NOMO-1 (cell line): Measurements from ENCODE around the gene PICK1.
"Not testable (repeated sequence)": the region's sequence is repeated elsewhere in the genome, so short reads cannot be mapped to it uniquely, and the experiment has no call there.

Source experiments
- DNase-seq, 2 experiments: peaks; one replicate each; lab custom pipeline; 2025; ENCODE audit not compliant: unreplicated experiment in 2 of 2; lab: John Stamatoyannopoulos, UW

Gene PICK1

DNA sequence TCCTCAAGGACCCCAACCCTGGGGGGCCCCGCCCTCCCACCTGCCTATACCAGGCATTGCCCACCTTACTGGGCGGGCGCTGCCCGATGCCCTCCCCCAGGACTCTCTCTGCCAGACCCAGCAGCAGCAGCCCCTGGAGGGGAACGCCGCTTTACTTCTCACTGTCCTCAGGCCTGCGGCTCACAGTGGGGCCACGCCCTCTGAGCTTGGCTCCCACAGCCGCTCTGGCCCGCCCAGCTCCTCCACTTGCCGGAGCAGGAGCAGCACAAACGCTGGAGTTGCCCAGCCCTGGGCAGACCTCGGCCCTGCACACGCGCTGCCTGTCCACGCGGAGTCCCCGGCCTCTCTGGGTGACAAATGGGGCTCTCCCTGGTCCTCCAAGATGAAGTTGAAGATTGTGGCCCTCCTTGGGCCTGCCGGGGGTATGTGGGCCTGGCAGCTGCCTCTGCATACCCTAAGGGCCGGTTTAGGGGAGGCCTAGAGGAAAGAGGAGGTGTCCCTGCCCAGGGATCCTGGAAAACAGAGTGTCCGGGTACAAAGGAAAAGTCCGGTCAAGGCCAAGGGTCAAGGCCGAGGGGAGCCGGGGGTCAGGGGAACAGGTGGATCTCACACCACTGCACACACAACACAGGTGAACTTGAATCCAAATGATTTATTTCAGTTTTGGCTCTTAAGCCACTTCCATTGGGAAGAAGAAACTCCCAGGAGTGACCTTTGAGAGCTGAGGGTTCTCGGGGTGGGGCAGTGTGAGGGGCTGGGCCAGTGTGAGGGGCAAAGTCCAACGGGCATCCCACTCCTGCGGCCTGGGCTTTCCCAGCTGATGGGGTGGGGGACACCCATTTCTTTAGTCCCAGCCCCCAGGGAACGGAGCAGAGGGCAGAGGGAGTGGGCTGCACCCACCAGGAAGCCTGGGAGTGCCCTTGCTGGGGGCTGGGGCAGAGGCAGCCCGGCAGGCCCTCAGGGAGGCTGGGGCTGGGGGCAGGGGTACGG, 54.0 kb downstream of the PICK1 start:
- DNase-seq = no peak

- DNase-seq = no peak
These were observed 54.7 kb downstream of the PICK1 start for GRCh38 chr22:38111925-38112355.

GRCh38 chr22:38112381-38112780, 55.2 kb downstream of the PICK1 start:
- DNase-seq = no peak

DNA sequence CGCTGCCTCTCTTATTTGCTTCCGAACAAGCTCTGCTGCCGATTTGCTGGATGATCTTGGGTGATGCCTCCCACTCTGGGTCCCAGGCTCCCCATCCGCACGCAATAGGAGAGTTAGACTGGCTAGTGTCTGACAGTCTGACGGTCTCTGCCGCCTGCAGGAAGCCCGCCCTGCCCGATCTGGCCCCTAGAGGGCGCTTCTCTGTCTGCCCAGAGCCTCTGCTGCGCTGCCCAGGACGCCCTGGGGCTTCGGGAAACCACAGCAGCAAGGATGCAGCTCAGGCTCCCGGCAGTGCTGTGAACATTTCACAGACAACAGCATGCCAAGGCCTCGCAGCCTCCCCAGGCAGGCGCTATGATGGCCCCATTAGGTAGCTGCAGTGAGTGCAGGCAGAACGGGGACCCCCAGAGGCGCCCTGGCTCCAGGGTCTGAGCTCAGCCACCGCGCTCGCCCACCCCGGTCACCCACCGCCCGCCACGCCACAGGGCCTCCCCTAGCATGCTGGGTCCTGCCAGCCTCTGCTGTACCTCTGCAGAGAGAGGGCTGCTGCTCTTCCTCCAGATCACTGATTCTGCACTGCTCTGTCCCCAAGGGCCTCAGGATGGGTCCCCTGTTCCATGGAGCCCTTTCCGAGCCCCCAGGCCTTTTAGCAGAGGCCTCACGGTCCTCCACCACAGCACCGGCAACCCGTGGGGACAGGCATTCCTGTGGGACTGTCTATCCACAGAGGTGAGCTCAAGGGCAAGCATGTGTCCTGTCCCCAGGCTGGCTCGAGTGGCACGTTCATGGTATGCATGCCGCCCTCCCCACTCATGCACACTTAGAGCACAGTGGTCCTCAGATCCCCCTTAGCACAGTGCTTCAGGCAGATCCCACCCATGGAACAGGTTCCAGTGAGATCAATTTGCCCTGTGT, 57.5 kb downstream of the PICK1 start:
- DNase-seq = peak; percentile 48 to 54

GRCh38 chr22:38115423-38116205, 58.4 kb downstream of the PICK1 start:
- no peak for DNase-seq

- not testable (repeated sequence) for DNase-seq
These were observed 60.4 kb downstream of the PICK1 start for GRCh38 chr22:38117556-38117955.

DNA sequence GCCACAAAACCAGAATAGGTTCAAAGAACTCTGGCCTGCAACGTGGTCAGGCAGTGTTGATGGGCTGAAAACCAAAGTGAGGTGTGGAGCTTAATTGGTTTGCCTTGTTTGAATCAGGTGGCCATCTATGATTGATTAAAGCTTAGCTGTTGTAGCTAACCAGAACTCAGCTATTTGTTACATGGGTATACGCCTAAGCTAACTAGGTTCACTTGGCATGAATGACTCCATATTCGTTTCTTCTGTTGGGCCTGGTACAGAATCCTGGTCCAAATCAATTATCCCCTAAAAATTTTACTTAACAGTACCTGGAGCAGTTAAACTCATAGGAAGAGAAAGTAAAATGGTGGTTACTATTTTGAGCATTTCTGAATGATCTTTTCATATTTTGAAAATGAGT, 61.0 kb downstream of the PICK1 start:
- DNase-seq = no peak

DNA sequence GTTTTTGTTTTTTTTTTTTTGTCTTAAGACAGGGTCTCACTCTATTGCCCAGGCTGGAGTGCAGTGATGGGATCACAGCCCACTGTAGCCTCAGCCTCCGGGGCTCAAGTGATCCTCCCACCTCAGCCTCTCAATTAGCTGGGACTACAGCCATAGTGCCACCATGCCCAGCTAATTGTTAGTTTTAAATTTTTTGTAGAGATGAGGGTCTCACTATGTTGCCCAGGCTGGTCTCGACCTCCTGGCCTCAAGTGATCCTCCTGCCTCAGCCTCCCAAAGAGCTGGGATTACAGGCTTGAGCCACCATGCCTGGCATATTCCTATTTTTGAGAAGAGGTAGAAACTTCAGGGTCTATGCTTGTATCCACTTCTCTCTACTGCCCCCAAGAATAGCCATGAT, 61.5 kb downstream of the PICK1 start:
- DNase-seq = not testable (repeated sequence)

DNA sequence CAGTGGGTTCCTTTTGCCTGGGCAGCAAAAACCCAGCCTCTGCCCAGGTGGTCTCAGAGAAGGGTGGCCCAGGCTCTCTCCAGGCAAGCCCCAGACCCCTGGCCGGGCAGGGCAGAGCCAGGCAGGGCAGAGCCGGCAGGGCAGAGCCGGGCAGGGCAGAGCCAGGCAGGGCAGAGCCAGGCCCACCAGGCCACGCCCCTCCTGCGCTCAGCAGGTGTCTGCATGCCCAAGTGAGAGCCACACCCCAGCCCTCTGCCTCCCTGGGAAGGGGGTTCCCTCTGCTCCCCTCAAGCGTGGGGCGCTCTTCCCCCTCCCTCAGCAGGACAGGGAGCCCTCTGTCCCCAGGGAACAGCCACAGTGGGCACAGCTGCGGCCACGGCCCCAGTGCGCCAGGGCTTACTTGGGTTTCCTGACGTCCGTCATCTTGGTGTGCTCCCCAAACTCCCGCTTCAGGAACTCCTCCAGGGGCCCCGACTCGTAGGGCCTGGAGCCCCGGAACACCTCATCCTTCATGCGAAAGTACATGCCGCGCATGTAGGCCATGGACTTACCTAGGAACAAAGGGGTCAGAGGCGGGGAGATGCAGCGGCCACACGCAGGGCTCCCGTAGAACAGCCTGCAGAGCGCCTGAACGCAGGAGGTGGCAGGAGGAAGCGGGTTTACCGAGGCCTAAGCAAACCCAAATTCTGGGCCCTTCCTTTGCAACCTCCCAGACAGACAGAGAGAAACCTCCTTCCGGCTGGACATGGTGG, 63.3 kb downstream of the PICK1 start:
- DNase-seq = no peak

DNA sequence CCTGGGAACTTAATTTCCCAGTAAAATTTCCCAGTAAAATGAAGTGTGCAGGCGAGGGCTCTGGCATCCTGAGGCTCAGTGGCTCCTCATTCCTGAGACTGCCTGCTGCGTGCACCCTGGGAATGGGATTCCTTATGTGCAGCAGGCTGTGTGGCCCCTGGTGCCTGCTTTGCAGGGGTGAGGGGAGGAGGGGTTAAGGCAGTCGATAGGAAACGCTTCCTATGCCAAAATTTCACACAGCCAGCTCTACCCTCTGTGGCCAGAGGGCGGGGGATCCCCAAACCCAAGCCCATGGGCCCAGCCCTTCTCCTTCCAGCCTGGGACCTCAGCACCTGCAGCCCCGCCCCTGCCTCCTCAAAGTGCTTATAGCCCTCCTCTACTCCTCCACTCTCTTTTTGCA, 65.4 kb downstream of the PICK1 start:
- DNase-seq = no peak

- no peak for DNase-seq
These were observed 67.2 kb downstream of the PICK1 start for GRCh38 chr22:38124236-38124974.

GRCh38 chr22:38125038-38125610, 67.9 kb downstream of the PICK1 start:
- no peak for DNase-seq
